K562 (cell line): Measurements from ENCODE around the gene DGCR6L. TPM values are rescaled to one million over a fixed set of nuclear protein-coding genes. Genes with fewer than 3 reads are reported as not detected.

Experiments
- CBX2 ChIP-seq: fragments of 200-600 bp; sonication (generic); IDR thresholded peaks from one replicate; pipeline ENCODE4 v1.6.1; 2012; ENCODE audit warnings: mild to moderate bottlenecking, low read length, inconsistent platforms; ENCODE audit not compliant: insufficient read depth, poor library complexity, severe bottlenecking
- GABPB1 ChIP-seq: sonication (generic); formaldehyde crosslinking; IDR thresholded peaks from 2 replicates; pipeline ENCODE4 v1.8.0; 2022; ENCODE audit warnings: mild to moderate bottlenecking, missing genetic modification reagents
- HEY1 ChIP-seq: fragments of 250-450 bp; sonication (Bioruptor Pico); IDR thresholded peaks from 2 replicates; pipeline ENCODE4 v1.5.0; 2020; ENCODE audit warnings: mild to moderate bottlenecking, moderate library complexity, borderline replicate concordance
- KDM2B ChIP-seq: fragments of 250-450 bp; sonication (Bioruptor Pico); IDR thresholded peaks from 2 replicates; pipeline ENCODE4 v1.8.0; 2021; ENCODE audit warnings: mild to moderate bottlenecking, moderate library complexity
- MCM3 ChIP-seq: fragments of 450-650 bp; IDR thresholded peaks from 2 replicates; pipeline ENCODE4 v1.6.1; 2016
- MYBL2 ChIP-seq, 2 experiments: fragments of 450-650 bp in 1 of 2; sonication (generic) in 1 of 2; formaldehyde crosslinking in 1 of 2; IDR thresholded peaks; 2 replicates each; pipeline versions ENCODE4 v1.6.1 to v1.8.1; 2017 to 2022; ENCODE audit warnings: borderline replicate concordance in 1 of 2, inconsistent platforms in 1 of 2, low read depth in 1 of 2, mild to moderate bottlenecking in 1 of 2, missing genetic modification reagents in 1 of 2, moderate library complexity in 1 of 2
- NFIC ChIP-seq: fragments of 450-650 bp; IDR thresholded peaks from 2 replicates; pipeline ENCODE4 v1.6.1; 2017; ENCODE audit warnings: mild to moderate bottlenecking, inconsistent platforms
- RBFOX2 ChIP-seq: fragments of 200-400 bp; formaldehyde crosslinking; IDR thresholded peaks from 2 replicates; pipeline ENCODE4 v1.6.1; 2017; ENCODE audit warnings: low read depth, mild to moderate bottlenecking, low read length, moderate library complexity
- RFX1 ChIP-seq: fragments of 450-650 bp; IDR thresholded peaks from 2 replicates; pipeline ENCODE4 v1.6.1; 2016; ENCODE audit warnings: mild to moderate bottlenecking, moderate library complexity
- ZC3H8 ChIP-seq: fragments of 450-650 bp; IDR thresholded peaks from 2 replicates; pipeline ENCODE4 v1.6.1; 2017
- polyA plus RNA-seq, 8 experiments: library from polyadenylated mRNA; depleted of rRNA in 4 of 8; stranded (reverse) in 5 of 8; unstranded in 3 of 8; fragments of >200 nt; fragmentation: Nextera tagmentation in 2 of 8; fragmentation: Illumina TruSeq in 1 of 8; extraction: Ambion mirVana in 2 of 8; extraction: Trizol in 1 of 8; gene quantifications; 2 replicates each; pipeline versions ENCODE4 v1.2.1 to v1.2.3, GENCODE V29; 2011 to 2014; ENCODE audit warnings: inconsistent platforms in 1 of 8, missing spikeins in 1 of 8
- total RNA-seq, 7 experiments: library from RNA; depleted of rRNA in 6 of 7; stranded (reverse); fragments of >200 nt in 6 of 7; fragmentation: Illumina TruSeq in 2 of 7; extraction: Trizol in 2 of 7; gene quantifications; 2 replicates each; pipeline versions ENCODE4 v1.2.1 to v1.2.3, GENCODE V29; 2011 to 2021; ENCODE audit warnings: low replicate concordance in 1 of 7
- TF ChIP-seq, protein P1 (sequence below), 2 experiments: fragments of 450-650 bp in 1 of 2; sonication (generic) in 1 of 2; formaldehyde crosslinking; conservative IDR thresholded peaks; 2 replicates each; pipeline versions ENCODE4 v1.4.0 to v1.8.1; 2020 to 2022; ENCODE audit warnings: mild to moderate bottlenecking in 1 of 2, missing genetic modification reagents in 1 of 2
- TF ChIP-seq, protein P2 (sequence below): fragments of 450-650 bp; IDR thresholded peaks from 2 replicates; pipeline ENCODE4 v1.6.1; 2016; ENCODE audit warnings: missing biosample characterization, missing genetic modification characterization
- TF ChIP-seq, protein P3 (sequence below): IDR thresholded peaks from 2 replicates; pipeline ENCODE4 v1.6.1; 2014; ENCODE audit warnings: antibody characterized with exemption
- TF ChIP-seq, protein P4 (sequence below): fragments of 450-650 bp; formaldehyde crosslinking; IDR thresholded peaks from 2 replicates; pipeline ENCODE4 v1.4.0; 2022; ENCODE audit warnings: mild to moderate bottlenecking, moderate library complexity

The DGCR6L gene
- total and polyA plus RNA-seq, 9 of the 15 experiments (the other 6 are each of a cell fraction or from before 2014, with no cell fraction given): 3.6 to 151 (median 51.0) TPM

DNA sequence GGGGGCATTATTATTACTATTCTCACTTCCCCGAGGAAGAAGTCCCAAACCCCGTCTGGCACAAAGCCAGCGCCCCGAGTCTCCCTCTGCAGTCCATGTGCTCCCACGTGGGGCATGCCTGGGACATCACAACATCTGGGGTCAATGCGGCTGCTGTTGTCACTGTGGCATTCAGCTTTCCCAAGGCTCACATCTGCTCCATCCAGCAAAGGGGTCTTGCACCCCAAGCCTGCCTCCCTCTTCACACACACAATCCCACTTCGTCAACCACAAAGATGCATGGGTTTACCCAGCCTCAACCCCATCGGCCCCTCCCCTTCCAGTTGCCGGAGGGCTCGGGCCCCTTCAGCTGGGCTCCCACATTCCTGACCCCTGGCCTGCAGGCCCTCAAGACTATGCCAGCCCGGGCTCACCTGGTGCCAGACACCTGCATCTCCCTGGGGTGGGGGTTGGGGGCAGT lies 28.2 kb downstream of the DGCR6L start (continued):
- TF ChIP-seq RFX1: no peak
- TF ChIP-seq, protein P1, sequence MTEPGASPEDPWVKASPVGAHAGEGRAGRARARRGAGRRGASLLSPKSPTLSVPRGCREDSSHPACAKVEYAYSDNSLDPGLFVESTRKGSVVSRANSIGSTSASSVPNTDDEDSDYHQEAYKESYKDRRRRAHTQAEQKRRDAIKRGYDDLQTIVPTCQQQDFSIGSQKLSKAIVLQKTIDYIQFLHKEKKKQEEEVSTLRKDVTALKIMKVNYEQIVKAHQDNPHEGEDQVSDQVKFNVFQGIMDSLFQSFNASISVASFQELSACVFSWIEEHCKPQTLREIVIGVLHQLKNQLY (CRISPR knock-in tag; conservative IDR thresholded peaks at IDR 0.05): 0 out of 4 replicates have a peak, but pooled peaks of 1 of the 2 experiments have one; percentile 51
- no peak for TF ChIP-seq HEY1 (CRISPR knock-in tag)
- TF ChIP-seq ZC3H8: no peak
- peak; percentile 96 for TF ChIP-seq NFIC
- TF ChIP-seq, protein P2, sequence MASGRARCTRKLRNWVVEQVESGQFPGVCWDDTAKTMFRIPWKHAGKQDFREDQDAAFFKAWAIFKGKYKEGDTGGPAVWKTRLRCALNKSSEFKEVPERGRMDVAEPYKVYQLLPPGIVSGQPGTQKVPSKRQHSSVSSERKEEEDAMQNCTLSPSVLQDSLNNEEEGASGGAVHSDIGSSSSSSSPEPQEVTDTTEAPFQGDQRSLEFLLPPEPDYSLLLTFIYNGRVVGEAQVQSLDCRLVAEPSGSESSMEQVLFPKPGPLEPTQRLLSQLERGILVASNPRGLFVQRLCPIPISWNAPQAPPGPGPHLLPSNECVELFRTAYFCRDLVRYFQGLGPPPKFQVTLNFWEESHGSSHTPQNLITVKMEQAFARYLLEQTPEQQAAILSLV (tag): no peak
- TF ChIP-seq, protein P3, sequence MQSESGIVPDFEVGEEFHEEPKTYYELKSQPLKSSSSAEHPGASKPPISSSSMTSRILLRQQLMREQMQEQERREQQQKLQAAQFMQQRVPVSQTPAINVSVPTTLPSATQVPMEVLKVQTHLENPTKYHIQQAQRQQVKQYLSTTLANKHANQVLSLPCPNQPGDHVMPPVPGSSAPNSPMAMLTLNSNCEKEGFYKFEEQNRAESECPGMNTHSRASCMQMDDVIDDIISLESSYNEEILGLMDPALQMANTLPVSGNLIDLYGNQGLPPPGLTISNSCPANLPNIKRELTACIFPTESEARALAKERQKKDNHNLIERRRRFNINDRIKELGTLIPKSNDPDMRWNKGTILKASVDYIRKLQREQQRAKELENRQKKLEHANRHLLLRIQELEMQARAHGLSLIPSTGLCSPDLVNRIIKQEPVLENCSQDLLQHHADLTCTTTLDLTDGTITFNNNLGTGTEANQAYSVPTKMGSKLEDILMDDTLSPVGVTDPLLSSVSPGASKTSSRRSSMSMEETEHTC: no peak
- no peak; the same call in 1 of the 2 replicates for TF ChIP-seq GABPB1
- 0 out of 2 replicates have a peak, but pooled peaks have one; percentile 27 for TF ChIP-seq KDM2B
- TF ChIP-seq, protein P4, sequence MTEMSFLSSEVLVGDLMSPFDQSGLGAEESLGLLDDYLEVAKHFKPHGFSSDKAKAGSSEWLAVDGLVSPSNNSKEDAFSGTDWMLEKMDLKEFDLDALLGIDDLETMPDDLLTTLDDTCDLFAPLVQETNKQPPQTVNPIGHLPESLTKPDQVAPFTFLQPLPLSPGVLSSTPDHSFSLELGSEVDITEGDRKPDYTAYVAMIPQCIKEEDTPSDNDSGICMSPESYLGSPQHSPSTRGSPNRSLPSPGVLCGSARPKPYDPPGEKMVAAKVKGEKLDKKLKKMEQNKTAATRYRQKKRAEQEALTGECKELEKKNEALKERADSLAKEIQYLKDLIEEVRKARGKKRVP: no peak
- no peak for TF ChIP-seq RBFOX2
- TF ChIP-seq CBX2: no peak
- TF ChIP-seq MCM3: no peak
- no peak for TF ChIP-seq MYBL2 (IDR thresholded peaks at IDR 0.05; ENCODE audit: low read depth)
- TF ChIP-seq MYBL2 (CRISPR knock-in tag; IDR thresholded peaks at IDR 0.05; ENCODE audit: borderline replicate concordance): no peak
